Skeletal muscle tissue (tissue), 4 donors: ENCODE results near the gene SERPINE2. TPM values are rescaled to one million over a fixed set of nuclear protein-coding genes. Genes with fewer than 3 reads are reported as not detected.
A peak's percentile ranks its signal among the peaks of the same experiment; 100 is the strongest.
"Not testable (repeated sequence)": the region's sequence is repeated elsewhere in the genome, so short reads cannot be mapped to it uniquely, and the experiment has no call there.

Experiments used
- H3K27ac ChIP-seq: one replicate; pipeline ENCODE4 v1.7.0; 2013; ENCODE audit warnings: mild to moderate bottlenecking, low read depth, low read length, inconsistent platforms
- H3K27me3 ChIP-seq, 3 donors: one replicate each; pipeline ENCODE4 v1.7.0; 2013; ENCODE audit warnings: low read length in 3 of 3; ENCODE audit not compliant: control insufficient read depth in 3 of 3, insufficient read depth in 3 of 3
- H3K36me3 ChIP-seq, 3 donors: one replicate each; pipeline ENCODE4 v1.7.0; 2013; ENCODE audit warnings: low read length in 3 of 3; ENCODE audit not compliant: control insufficient read depth in 3 of 3, insufficient read depth in 3 of 3
- H3K4me1 ChIP-seq, 3 donors: one replicate each; pipeline ENCODE4 v1.7.0; 2013; ENCODE audit warnings: low read length in 3 of 3, mild to moderate bottlenecking in 3 of 3; ENCODE audit not compliant: control insufficient read depth in 3 of 3, insufficient read depth in 3 of 3
- H3K4me3 ChIP-seq, 3 donors: one replicate each; pipeline ENCODE4 v1.7.0; 2013; ENCODE audit warnings: low read length in 3 of 3
- H3K9ac ChIP-seq, 3 donors: one replicate each; pipeline ENCODE4 v1.7.0; 2013; ENCODE audit warnings: low read length in 3 of 3, mild to moderate bottlenecking in 3 of 3, moderate library complexity in 2 of 3, low read depth in 1 of 3
- H3K9me3 ChIP-seq, 3 donors: one replicate each; pipeline ENCODE4 v1.7.0; 2013; ENCODE audit warnings: low read length in 3 of 3; ENCODE audit not compliant: control insufficient read depth in 3 of 3
- total RNA-seq: library from RNA; depleted of rRNA; stranded (reverse); fragments of >200 nt; gene quantifications from one replicate; pipeline ENCODE4 v1.2.3, GENCODE V29; 2014
- donor health status: Osteomylitis.

Gene SERPINE2
- total RNA-seq, 1 donor from 2014 or later, result 33.4 TPM

DNA sequence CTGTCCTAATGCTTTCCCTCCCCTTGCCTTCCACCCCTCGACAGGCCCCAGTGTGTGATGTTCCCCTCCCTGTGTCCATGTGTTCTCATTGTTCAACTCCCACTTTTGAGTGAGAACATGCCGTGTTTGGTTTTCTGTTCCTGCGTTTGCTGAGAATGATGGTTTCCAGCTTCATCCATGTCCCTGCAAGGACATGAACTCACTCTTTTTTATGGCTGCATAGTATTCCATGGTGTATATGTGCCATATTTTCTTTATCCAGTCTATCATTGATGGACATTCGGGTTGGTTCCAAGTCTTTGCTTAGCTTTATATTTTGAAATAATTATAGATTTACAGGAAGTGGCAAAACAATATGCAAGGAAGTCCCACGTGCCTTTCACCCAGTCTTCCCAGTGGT is 38.4 kb downstream of the SERPINE2 start:
- H3K27me3 ChIP-seq, H3K9me3 ChIP-seq, H3K4me3 ChIP-seq, H3K27ac ChIP-seq, H3K36me3 ChIP-seq, H3K9ac ChIP-seq: not testable (repeated sequence)
- peaks cover 14 to 26% (median 19%) of the 10 kb centered on the region in 3 donors for H3K4me1 ChIP-seq

DNA sequence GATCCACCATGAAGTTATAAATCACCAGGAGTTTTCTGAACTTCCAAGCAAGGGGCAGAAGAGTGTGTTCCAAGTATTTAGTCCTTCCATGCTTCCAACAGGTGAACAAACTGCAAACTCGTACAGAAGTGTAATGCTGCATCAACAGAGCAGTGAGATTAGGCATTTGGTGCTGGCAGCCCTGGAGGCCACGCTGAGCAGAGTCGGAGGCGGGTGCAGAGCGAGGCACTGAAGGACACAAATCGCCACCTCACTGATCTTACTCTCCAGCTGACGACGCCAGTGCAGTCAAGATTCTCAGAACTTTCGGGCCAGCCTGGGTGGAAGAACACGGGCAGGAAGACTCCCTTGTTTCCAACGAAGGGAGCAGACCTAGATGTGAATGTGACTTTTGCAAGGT is 39.2 kb downstream of the SERPINE2 start:
- H3K4me1 ChIP-seq, result peaks cover 10 to 26% (median 19%) of the 10 kb centered on the region in 3 donors
- peak overlapping the region; percentile 39 for H3K27ac ChIP-seq
- no peaks in the 10 kb centered on the region for H3K9me3 ChIP-seq
- peak overlapping the region in 2 of 3 donors; percentile 39 to 54 for H3K4me3 ChIP-seq
- H3K27me3 ChIP-seq, result no peaks in the 10 kb centered on the region
- no peaks in the 10 kb centered on the region for H3K36me3 ChIP-seq
- H3K9ac ChIP-seq, result peak overlapping the region in 2 of 3 donors; percentile 13 to 60

DNA sequence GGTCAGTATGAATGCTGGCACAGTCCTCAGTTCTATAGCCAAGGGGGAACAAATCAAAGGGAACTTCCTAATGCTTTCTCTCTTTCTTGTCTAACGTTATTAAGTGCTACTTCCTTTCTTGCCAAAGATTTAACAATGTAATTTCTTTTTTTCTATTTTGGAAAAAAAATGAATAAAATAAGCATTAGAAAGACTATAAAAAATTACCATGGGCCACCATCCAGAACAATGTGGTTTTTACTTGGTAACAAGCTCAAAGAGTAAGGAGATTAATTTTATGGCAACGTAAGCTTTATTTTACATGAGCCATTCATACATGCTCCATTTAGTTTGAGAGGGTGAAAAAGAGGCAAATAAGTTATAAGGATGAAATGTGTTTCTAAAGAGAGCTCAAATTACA is 40.1 kb downstream of the SERPINE2 start:
- Histone ChIP-seq H3K4me3 (no peak overlapping the region), H3K36me3 (no peaks in the 10 kb centered on the region)

DNA sequence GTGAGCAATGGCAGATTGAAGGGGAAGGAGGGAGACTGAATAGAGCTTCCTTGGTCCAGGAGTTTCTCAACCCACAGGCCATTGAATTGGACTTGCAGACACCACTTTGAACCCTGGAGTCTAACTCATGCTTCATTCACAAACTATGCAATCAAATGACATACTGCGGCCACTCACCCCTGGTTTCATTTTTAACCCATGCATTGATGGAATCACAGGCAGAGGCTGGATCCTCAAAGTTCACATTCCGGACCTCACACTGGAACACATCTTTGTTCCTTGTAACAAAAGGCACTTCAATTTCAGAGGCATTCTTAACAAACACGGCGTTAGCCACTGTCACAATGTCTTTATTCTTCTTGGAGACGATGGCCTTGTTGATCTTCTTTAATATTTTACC is 41.1 kb downstream of the SERPINE2 start:
- no peaks in the 10 kb centered on the region for H3K9me3 ChIP-seq
- peaks cover 5 to 18% (median 12%) of the 10 kb centered on the region in 3 donors for H3K4me1 ChIP-seq
- no peaks in the 10 kb centered on the region for H3K27me3 ChIP-seq
- no peak overlapping the region for H3K4me3 ChIP-seq
- H3K36me3 ChIP-seq, result no peaks in the 10 kb centered on the region
- no peak overlapping the region for H3K9ac ChIP-seq
- H3K27ac ChIP-seq, result no peak overlapping the region

More for the DNA sequence above, 40.1 kb downstream of the SERPINE2 start:
- Histone ChIP-seq H3K27ac (no peak overlapping the region), H3K27me3 (no peaks in the 10 kb centered on the region), H3K4me1 (peaks cover 5 to 20% (median 13%) of the 10 kb centered on the region in 3 donors), H3K9ac (no peak overlapping the region), H3K9me3 (no peaks in the 10 kb centered on the region)

DNA sequence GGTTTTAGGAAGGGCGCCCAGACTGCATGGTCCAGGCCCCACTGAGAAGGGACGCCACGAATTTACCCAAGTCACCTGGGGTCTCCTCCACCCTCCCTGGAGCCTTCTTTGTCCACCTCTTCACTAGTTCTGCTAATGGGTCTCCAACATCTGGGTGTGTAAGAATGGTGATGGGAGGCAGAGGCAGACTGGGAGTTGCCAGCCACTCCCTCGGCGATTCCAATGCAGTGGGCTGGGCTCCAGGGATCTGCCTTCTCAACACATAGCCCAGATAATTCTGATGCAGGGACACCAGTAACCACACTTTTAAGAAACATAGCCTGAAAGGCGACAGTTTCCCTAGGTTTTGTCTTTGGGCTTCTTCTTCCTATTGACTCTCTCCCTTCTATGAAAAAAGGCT is 42.7 kb downstream of the SERPINE2 start:
- Histone ChIP-seq H3K36me3 (no peaks in the 10 kb centered on the region), H3K9ac (no peak overlapping the region), H3K27me3 (no peaks in the 10 kb centered on the region), H3K4me3 (no peak overlapping the region), H3K27ac (no peak overlapping the region), H3K4me1 (peaks cover 5 to 18% (median 12%) of the 10 kb centered on the region in 3 donors), H3K9me3 (no peaks in the 10 kb centered on the region)

DNA sequence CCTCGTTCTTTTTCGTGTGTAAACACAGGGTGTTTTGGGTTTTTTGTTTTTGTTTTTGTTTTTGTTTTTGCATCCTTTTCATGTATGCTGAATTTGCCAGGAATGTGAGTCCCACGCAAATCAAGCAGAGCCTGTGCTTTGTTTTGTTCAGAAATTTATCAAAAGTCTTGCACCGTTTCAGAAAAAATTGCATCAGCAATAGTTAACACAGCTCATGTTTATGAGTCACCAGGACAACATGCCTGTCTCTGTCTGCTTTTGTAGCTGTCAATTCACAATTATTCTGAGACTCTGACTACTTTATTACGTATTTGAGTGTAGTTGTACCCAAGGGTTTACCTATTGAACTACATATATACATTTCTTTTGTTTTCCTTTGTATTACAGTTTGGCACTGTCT is 43.5 kb downstream of the SERPINE2 start:
- Histone ChIP-seq H3K4me3 (no peak overlapping the region), H3K27me3 (no peaks in the 10 kb centered on the region), H3K9me3 (no peaks in the 10 kb centered on the region), H3K27ac (no peak overlapping the region), H3K36me3 (no peaks in the 10 kb centered on the region), H3K4me1 (peaks cover 5 to 18% (median 12%) of the 10 kb centered on the region in 3 donors), H3K9ac (no peak overlapping the region)

DNA sequence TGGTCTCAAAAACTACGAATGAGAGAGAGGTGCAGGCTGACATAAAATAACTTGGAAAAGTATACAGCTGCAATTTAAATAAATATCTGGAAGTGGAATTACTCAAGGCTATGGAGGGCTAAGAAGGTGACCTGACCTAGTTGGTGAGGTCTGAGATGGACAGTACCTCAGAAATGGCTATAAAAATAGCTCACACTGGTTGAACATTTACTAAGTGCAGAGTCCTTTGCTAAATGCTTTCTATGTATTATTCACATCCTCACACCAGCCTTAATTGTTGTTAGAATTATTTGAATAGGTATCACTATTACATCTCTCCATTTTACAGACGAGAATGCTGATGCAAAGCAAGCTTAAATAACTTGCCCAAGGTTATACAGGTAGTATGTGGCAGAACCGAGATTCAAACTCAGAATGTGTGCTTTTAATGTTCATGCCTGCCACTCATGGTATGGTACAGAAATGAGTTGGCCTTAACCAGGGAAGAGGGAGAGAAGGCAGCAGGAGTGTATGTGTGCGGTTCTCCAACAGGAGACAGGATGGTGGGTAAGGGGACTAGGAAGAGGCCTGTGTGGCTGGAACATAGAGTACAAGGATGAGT is 44.4 kb downstream of the SERPINE2 start:
- H3K9ac ChIP-seq, result no peak overlapping the region

DNA sequence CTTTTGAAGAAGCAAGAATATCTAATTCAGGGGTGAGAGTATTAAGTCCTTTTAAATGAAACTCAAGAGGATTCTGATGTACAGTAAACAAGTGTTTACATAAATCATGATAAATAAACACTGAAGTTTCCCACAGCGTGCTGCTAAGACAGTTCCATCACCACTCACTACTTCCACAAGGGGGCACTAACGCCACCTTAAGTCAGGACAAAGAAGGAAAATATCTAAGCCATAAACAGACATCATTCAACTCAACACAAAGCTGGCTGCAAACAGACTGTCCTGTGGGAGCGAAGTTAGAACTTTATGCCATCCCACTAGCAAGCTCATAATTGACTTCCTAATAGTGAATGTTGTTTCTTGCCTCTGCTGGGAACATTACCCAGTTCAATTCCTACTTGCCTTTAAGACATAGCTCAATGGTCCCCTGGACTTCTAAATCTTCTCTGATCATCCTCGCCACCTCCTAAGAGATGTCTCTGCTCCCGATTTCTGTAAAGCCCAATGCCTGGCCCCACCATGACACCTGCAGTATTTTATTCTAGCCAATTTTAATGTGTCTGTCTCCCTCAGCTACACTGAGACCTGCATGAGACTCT is 45.4 kb downstream of the SERPINE2 start:
- no peaks in the 10 kb centered on the region for H3K9me3 ChIP-seq
- no peak overlapping the region for H3K4me3 ChIP-seq
- H3K9ac ChIP-seq, result no peak overlapping the region
- no peak overlapping the region for H3K27ac ChIP-seq
- peaks cover 0 to 4% (median 0%) of the 10 kb centered on the region in 3 donors for H3K4me1 ChIP-seq
- H3K36me3 ChIP-seq, result no peaks in the 10 kb centered on the region
- H3K27me3 ChIP-seq, result no peaks in the 10 kb centered on the region

More for the DNA sequence above, 44.4 kb downstream of the SERPINE2 start:
- Histone ChIP-seq H3K27me3 (no peaks in the 10 kb centered on the region), H3K9me3 (no peaks in the 10 kb centered on the region), H3K4me3 (no peak overlapping the region), H3K4me1 (peaks cover 0 to 9% (median 6%) of the 10 kb centered on the region in 3 donors), H3K27ac (no peak overlapping the region), H3K36me3 (no peaks in the 10 kb centered on the region)

DNA sequence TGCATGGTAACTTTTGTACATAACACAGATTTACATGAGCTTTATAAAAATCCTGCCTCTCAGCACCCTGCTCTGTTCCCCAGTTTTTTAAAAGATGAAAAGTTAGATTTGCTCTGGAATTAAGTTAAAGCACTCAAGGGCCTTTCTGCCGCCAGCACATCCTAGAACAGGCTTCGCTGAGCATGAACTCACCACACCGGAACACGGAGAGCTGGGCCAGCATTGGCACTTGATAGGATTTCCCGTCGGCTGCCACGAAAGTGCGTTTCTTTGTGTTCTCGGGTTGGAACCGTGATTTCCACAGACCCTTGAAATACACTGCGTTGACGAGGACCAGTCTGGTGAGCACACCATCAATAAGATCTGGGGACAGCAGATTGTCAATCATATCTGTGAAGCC is 47.5 kb downstream of the SERPINE2 start:
- H3K27ac ChIP-seq, result no peak overlapping the region
- no peaks in the 10 kb centered on the region for H3K9me3 ChIP-seq
- no peak overlapping the region for H3K9ac ChIP-seq
- peaks cover 0 to 4% (median 0%) of the 10 kb centered on the region in 3 donors for H3K4me1 ChIP-seq
- no peaks in the 10 kb centered on the region for H3K27me3 ChIP-seq
- no peak overlapping the region for H3K4me3 ChIP-seq
- H3K36me3 ChIP-seq, result no peaks in the 10 kb centered on the region

DNA sequence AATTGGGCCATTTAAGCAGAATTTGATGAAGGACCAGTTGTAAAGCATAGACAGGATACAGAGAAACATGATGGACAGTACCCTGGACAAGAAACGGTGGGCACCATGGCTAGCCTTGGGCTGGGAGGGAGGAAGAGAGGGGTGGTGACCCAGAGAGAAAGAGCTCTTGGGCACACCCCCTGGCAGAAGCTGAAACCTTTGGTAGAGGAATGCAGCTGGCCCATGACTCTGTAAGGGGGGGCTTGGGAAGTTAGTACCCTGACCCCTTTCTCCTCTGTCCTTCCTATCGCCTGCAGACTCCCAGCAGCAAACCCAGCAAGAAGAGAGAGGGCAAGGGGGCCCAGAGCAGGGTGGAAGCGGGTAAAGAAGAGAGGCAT is 49.2 kb downstream of the SERPINE2 start:
- Histone ChIP-seq H3K4me1 (peaks cover 0 to 4% (median 0%) of the 10 kb centered on the region in 3 donors), H3K27me3 (no peaks in the 10 kb centered on the region), H3K9ac (no peak overlapping the region), H3K4me3 (peak overlapping the region in 1 of 3 donors; percentile 24), H3K9me3 (no peaks in the 10 kb centered on the region), H3K36me3 (peaks cover 0 to 4% (median 0%) of the 10 kb centered on the region in 3 donors), H3K27ac (no peak overlapping the region)
